ENCODE measurements around the gene CBLN4.

CBLN4 gene

GRCh38 chr20:56005389-56005715, at the start of gene CBLN4:
Gene CBLN4 (minus strand): TSS chr20:56005519. CDS start chr20:56004171, 1,348 bp downstream.
- DNase-seq: no peak

GRCh38 chr20:56043227-56043626, 37.9 kb upstream of the CBLN4 start:
- no peak for DNase-seq

DNA sequence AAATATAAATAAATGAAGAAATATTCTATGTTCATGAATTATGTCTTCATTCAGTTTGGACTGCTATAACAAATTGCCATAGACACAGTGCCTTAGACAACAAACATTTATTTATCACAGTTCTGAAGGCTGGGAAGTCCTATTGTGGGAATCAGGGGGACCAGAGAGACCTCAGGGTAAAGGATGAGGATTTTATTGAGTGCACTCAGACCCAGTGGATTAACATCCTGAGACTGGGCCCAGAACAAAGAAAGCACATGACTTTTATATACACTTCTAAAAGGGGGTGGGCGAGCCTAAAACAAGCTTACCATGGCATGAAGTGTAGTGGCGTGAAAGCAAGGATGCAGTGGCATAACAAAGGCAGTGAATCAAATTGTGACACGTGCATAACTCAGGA, 26.9 kb upstream of the CBLN4 start:
- no peak for DNase-seq

- DNase-seq: no peak
These were observed 13.4 kb upstream of the CBLN4 start for GRCh38 chr20:56018716-56019115.

- no peak for DNase-seq
These were observed 12.9 kb upstream of the CBLN4 start for GRCh38 chr20:56018194-56018593.

DNA sequence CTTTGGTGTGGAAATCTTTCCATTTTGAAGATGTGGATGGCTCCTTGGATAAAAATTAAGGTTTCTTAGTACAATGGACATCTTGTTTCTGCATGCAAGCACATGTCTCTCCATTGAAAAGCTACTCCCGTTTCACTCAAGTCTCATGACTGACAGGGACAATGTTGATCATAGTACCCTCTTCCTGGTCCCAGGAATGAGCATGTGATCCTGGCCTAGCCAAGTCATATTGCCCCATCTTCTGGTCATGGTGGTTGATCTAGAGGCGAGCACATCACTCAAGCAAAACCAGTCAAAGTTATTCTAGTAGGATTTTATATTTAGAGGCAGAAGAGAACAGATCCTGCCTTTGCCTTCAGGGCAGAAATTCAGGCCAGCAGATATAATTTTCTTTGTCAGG, 12.2 kb upstream of the CBLN4 start:
- DNase-seq: no peak

GRCh38 chr20:56014998-56015397, 9.7 kb upstream of the CBLN4 start:
- DNase-seq: no peak

DNA sequence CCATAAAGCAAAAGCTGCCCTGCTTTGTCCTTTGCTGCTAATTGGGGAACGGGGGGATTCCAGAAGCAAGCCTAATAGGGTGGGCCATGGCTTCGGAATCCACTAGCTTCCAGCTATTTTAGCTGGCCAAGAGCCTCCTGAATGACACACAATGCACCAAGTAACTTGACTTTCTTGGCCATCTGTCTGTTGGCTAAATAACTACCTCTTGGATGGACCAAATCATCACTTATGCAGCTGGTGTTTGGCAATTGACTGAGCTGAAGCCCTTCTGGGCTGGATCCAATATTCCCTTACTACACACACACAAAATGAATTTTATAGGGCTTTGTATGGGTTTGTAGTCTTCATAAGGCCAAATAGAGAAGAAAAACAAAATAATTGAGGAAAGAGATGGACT, 8.8 kb upstream of the CBLN4 start:
- DNase-seq: no peak

GRCh38 chr20:56004611-56005388, 519 bp downstream of the CBLN4 start:
- DNase-seq: no peak

DNA sequence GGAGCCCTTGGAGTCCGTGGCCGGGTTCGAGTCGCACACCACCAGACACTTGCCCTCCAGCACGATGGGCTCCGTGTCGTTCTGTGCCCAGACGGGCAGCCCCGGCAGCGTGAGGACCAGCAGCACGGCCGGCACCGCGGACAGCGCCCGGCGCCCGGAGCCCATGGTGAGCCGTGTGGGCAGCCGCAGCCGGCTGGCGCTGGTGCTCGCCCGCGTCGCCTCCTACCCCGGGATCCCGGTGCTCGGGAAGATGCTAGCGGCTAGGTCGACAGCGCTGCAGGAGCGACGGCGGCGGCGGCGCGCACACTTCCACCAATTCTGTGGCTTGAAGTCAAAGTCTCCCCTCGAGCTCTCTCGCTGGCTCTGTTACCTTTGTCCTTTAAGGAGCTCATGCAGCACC, 1.3 kb downstream of the CBLN4 start:
- no peak for DNase-seq

DNA sequence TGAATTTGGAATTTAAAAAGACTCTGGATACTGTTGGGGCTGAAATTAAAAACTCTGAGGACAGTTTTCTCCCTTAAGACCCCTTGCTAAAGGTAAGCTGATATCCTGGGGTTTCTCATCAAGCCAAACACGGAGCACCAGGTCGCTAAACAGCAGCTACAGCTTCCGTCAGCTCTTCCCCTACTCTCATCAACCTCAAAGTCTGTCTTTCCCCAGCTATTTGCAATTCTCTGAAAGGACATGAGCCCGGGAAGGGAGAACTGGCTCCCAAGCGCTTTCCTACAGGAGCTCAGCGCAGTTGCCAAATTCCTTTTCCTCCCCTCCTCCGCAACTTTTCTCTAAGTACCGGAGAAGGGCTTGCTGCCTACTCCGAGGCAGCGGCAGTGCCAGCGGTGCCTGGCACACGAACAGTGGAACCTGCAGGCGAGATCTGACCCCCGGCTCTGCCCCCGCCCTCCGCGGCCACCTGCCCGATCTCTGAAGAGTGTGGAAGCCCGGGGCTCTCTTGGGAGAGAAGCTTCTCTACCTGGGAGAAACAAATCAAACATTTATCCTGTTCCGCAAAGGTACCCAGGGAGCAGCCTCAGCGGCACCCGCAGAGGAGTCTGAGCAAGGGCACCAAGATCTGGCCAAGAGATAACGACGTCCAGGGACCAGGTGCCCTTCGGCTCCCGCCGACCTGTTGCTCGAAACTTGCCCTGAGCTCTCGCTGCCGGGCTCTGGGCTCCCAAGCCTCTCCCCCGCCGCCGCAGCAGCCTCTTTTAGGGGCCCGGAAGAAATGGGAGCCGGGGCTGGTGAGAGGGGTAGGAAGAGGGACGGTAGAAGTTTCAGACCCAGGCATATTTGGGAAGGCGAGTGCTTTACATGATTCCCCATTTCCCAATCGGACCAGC, 2.2 kb downstream of the CBLN4 start:
- DNase-seq: no peak

GRCh38 chr20:56001890-56002289, 3.4 kb downstream of the CBLN4 start:
- DNase-seq: no peak

GRCh38 chr20:56001106-56001785, 4.1 kb downstream of the CBLN4 start:
- DNase-seq: no peak

DNA sequence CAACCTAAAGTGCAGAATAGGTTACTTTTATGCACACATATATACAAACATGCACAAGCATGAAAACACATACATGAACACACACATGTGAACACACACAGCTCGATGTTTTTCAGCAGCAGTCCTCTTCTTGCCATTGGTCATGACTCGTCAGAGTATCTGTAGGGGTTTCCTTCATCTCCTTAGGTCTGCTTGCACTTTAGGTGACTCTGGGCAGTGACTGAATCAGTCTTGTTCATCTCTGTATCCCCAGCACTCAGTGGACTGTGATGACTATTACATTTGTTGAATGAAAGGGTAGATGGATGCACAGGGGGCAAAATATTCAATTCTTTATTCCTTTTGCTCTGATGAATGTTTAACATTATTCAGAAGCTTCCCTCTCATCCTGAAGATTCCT, 26.8 kb downstream of the CBLN4 start:
- no peak for DNase-seq

DNA sequence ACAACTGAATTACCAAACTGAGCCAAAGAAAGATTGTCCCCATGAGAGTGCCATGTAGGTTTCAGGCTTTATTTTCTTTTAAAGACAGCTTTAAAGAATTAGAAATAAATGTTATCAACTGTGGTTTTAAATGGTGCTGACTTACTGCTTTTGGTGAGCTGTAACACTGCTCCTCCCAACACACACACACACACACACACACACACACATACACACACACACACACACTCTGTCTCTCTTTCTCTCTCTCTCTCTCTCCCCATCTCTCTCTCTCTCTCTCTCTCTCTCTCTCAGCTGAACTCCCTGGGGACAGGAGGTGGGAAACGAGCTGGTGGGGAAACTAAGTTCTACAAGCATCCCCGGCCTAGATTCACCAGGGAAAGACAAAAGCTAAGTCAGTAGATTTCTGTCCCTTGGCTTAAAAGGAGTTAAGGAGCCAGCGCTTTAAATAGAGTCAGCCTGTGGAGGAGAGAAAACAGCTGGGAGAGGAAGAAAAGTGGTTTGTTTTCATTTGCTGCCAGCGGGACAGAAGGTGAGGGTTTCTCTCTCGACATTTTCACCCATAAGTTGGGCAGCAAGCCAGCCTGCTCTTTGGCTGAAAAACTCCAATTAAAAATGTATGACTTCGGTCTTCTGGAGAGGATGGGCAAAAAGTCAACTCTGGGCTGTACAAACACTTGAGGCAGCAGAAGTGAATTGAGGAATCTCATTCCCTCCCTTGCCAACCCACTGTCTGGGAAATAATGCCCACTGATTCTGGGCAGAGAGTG, 27.4 kb downstream of the CBLN4 start:
- no peak for DNase-seq

DNA sequence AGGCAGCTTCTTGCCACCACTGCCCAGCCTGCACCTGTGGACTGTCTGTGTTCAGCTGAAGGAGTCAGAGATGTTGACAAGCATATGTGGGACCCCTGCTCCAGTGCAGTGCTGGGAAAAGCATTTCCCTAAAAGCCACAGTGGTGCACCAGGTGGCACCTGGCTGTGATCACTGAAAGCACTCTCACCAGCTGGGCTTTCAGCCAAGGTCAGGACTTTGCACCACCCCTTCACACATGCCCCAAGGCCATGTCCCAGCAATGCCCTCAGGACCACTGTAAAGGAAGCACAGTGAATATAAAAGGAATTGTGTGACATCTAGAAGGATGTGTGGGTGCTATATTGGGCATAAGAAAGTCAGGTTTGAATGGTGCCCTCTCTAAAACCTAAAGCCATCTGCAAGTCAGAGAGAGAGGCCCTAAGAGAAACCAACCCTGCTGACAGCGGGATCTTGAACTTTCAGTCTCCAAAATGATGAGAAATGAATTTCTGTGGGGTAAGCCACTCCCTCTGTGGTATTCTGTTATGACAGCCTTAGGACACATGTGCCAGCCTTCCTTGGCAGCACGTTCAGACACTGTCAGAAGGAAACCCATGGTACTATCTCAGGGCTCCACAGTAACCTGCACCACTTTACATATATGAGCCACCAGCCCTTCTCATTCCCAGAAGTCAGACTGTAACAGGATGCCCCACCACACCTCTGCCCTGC, 30.7 kb downstream of the CBLN4 start:
- DNase-seq: no peak

DNA sequence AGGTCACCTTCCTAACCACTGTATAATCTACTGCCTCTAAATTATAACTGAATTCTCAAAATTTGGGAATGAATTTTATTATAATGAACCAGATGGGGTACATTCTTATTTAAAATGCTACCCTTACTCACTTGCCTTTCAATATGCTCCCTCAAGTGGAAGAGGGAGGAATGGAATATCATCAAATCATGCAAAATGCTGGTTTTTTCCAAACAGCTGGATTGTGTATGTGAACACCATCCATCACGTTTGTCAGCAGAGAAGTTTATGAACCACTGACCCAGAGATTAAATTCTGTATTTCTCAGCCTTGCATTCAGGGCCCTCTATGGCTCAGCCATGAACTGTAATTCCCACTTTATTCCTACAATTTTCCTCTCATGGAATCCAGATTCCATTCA, 40.5 kb downstream of the CBLN4 start:
- DNase-seq: no peak

DNA sequence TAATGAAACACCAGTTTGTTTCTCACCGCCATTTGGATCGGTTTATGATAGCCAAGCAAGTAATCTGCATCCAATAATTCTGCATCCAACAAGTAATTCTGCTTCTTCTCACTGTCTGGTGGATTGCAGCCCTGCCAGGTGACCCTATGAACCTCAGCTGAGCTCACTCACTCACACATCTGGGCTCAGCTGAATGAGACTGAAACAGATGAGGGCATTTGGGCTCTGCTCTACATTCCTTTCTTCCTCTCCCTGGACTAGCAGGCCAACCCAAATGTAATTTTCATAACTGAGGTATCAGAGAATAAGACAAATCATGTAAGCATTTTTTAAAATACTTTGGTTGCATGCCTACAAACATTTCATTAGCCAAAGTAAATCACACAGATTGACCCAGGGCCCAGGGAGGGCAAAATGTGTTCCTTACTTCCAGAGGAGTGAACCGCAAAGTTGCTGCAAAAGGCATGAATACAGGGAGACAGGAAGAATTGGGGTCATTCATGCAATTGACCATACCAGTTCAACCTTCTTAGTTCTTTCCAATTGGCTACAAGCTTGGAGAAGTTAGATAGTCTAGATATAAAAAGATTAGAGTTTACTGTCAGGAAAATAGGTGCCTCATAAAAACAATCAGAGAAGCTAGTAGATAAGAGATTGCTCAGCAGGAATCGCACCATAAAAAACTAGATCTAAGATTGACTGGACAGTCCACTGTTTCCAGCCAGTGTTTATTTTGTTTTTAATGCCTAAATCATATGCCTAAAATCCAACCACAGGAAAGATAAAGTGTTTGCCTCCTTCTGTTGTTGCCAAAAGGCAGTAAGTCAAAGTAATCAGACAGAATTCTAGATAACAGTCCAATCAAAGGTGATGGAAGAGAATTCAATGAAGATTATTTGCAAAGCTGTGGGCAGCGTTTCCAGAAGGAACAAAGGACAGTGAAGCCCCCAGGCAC, 43.7 kb downstream of the CBLN4 start:
- no peak for DNase-seq

- DNase-seq: no peak
These were observed 52.1 kb downstream of the CBLN4 start for GRCh38 chr20:55953201-55953600.

DNA sequence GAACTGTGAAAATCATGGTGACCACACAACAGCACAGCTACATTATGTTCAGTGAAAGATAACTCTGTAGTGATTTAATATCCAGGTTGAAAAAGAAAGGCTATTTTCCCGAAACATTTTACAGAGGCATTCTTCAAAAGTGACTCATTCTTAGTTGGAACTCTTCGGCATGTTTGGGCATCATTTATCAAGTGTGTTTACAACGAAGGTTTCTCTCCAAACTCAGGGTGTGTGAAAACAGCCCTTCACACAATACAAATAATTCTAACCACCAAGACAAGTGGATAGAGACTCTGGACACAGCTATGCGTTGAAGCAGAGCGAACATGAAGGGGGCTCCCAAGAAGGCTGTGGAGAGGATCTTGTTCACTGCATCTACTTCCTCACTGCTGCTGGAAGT, 57.6 kb downstream of the CBLN4 start:
- DNase-seq: no peak

Data from NCI-H526 (cell line).